Activated naive CD4-positive, alpha-beta T cell (primary cell): ENCODE results near the gene ITGB2.
A peak's percentile ranks its signal among the peaks of the same experiment; 100 is the strongest.
"Not testable (repeated sequence)": the region's sequence is repeated elsewhere in the genome, so short reads cannot be mapped to it uniquely, and the experiment has no call there.

ENCODE experiments used
- DNase-seq, 4 experiments: peaks; one replicate each; lab custom pipeline; 2025; lab: John Stamatoyannopoulos, UW

ITGB2 gene

GRCh38 chr21:44926331-44927101 lies 5.8 kb upstream of the ITGB2 start:
- DNase-seq: peak in 2 of 4 experiments; percentile 41 to 48

DNA sequence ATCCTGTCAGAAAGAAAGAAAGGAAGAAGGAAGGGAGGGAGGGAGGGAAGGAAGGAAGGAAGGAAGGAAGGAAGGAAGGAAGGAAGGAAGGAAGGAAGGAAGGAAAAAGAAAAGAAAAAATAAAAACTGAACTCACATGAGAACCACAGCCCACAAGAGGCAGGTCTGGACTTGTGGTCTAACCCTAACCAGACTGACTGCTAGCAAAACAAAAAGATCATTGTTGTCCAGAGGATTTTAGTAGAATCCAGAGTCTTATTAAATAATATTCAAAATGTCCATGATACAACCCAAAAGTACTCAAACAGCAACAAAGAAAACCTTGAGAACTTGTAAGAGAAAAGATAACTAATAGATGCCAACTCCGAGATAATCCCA lies 4.7 kb upstream of the ITGB2 start:
- DNase-seq: no peak

GRCh38 chr21:44924606-44925377 lies 4.1 kb upstream of the ITGB2 start:
- DNase-seq: no peak

- DNase-seq: no peak
These were observed 2.9 kb upstream of the ITGB2 start for GRCh38 chr21:44923480-44924084.

GRCh38 chr21:44921928-44922327 lies 1.2 kb upstream of the ITGB2 start:
- DNase-seq: no peak

DNA sequence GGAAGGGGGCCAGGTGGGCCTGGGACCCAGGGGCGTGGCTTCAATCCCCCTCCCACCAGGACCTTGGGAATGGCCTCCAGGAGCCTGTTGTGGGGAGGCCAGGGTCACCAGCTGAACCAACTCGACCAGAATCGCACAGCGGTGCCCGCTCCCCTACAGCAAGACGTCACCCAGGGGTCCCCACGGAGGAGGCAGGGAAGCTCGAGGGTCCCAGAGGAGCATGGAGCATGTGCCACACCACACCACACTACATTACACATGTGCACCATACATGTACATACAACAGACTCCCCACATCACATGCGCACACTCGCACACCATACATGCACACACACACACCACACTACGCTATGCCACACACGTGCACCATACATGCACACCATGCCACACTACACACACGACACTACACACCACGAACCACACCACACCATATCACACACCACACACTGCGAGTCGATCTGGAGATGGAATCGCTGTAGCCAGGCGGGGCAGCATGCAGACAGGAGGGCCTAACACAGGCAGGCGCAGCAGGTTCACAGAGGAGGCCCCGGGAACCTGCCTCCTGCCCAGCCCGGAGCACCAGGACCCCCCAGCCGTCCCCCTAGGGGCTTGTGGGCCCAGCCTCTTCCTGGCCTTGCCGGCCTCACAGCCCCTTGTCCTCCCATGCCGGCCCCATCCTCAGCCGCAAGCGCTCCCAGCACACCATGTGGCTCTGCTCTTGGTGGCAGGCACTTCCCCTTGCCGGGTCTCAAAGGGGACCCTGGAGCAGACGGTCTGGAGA lies 596 bp downstream of the ITGB2 start:
- DNase-seq: peak in 1 of 4 experiments; percentile 31

DNA sequence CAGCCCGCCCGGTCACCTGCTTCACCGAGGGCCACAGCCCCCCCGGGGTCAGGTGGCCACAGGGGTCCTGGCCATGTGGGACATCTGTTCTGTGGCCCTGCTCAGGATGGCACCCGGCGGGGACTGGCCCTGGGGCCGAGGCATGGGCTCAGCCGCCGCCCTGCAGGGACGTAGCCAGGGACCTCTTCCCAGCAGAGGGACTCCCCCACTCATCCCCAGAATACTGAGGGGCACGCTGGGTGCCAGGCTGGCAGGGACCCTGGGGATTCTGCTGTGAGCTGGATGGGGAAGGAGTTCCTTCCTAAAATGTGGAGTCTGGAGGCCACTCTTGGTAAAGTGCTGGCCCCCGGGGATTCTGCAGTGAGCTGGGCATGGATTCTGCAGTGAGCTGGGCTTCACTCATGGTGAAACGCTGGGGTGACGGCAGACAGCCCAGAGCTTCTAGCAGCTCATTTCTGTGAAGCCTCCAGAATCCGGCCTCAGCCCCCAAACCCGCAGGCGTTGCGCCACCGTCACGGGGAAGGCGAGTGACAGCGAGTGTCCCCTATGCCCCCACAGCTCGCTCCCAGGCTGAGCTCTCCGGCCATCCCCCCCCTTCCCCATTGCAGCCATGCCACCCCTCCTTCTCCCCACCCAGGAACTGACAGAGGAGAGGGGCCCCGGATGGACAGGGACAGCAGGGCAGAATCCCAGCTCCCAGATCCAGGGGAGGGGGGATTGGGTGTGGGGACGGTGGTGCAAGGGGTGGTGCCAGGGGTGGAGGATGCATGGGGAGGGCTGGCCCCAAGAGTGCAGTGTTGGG lies 1.4 kb downstream of the ITGB2 start:
- DNase-seq: no peak

DNA sequence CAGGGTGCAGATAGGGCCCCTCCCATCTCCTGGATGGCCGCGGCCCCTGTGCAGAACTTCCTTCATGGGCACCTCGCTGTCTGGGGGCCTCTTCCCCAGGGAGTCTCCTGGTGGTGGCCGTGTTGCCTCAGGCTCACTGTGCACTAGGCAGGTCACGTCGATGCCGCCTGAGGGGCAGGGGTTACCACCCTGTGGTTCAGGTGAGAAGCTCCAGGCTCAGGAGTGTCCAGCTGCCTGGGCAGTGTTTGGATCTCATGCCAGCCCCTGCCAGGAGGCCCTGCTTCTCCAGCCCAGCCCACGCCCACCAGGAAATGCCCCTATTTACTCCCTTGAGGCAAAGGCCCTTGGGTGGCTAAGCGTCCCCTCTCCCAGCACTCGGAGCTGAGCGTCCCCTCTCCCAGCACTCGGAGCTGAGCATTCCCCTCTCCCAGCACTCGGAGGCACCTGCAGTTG lies 2.1 kb downstream of the ITGB2 start:
- no peak for DNase-seq

- no peak for DNase-seq
These were observed 2.6 kb downstream of the ITGB2 start for GRCh38 chr21:44918107-44918470.

DNA sequence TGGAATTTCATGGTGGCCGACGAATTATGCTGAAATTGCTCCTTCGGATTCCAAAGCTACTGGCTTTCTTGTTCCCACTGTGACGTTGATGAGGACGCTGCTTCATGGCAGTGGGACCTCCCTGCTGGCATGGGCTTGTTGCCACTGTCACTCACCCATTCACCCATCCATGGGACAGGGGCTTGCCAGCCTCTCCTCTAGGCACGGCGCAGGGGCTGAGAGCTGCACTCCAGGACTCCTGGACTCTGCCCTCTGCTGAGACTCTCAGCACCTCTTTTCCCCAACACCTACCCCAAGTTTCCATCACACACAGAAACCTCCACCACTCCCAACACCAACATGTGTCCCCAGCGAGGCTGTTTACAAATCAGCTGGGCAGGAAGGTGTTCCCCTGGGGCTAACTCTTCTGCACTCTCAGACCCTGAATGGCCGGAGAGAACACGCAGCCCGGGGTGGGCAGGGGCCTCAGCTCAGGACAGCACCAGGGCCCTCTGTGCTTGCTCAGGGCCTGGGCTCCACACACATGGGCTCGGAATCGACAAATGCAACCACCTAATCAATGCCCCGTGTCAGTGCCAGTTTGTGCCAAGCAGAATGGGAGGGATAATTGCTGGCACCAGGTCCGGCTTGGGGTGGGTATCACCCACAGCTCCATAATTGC lies 3.1 kb downstream of the ITGB2 start:
- no peak for DNase-seq

- no peak for DNase-seq
These were observed 3.7 kb downstream of the ITGB2 start for GRCh38 chr21:44916965-44917364.

- DNase-seq: peak in 2 of 4 experiments; percentile 22 to 35
These were observed 6.4 kb downstream of the ITGB2 start for GRCh38 chr21:44914176-44914874.

GRCh38 chr21:44913425-44914175 lies 7.1 kb downstream of the ITGB2 start:
- no peak for DNase-seq

GRCh38 chr21:44912506-44913412 lies 7.9 kb downstream of the ITGB2 start:
- DNase-seq: not testable (repeated sequence)

GRCh38 chr21:44912158-44912473 lies 8.6 kb downstream of the ITGB2 start:
- DNase-seq: no peak

GRCh38 chr21:44911384-44912157 lies 9.1 kb downstream of the ITGB2 start:
- peak in 2 of 4 experiments; percentile 51 to 57 for DNase-seq

DNA sequence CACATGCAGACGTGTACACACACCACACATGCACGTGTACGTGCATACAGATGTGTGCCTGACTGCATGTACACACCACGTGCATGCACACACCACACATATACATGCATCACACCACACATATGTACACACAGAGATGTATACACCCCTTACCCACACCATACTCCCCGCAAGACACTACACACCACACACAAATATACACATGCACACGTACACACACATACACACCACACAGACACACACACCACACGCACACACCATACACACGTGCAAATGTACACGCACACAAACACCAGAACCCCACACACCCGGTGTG lies 9.7 kb downstream of the ITGB2 start:
- DNase-seq: no peak
